ENCODE results near the gene KIN.

GRCh38 chr10:7734821-7735220, 53.0 kb downstream of the KIN start:
- TF ChIP-seq CTCF (IDR thresholded peaks at IDR 0.05) (no peak), POLR2A (IDR thresholded peaks at IDR 0.05) (no peak)

All from esophagus squamous epithelium (tissue), 4 donors.